GM23248 (cell line): Measurements from ENCODE around the gene TPRN. TPM values are rescaled to one million over a fixed set of nuclear protein-coding genes. Genes with fewer than 3 reads are reported as not detected.
A peak's percentile ranks its signal among the peaks of the same experiment; 100 is the strongest.

Source experiments
- DNase-seq: peaks from one replicate; pipeline ENCODE4 v3.0.0-alpha.2; 2015
- H2AFZ ChIP-seq: fragments of 200-600 bp; sonication (generic); 2 replicates; pipeline ENCODE4 v1.6.1; 2016; ENCODE audit warnings: antibody characterized with exemption
- H3F3A ChIP-seq: fragments of 200-600 bp; sonication (generic); 2 replicates; pipeline ENCODE4 v1.6.1; 2016; ENCODE audit warnings: mild to moderate bottlenecking, antibody characterized with exemption, mixed run types; ENCODE audit not compliant: insufficient read depth
- H3K27ac ChIP-seq: fragments of 200-600 bp; sonication (generic); 2 replicates; pipeline ENCODE4 v1.5.1; 2016; ENCODE audit warnings: mild to moderate bottlenecking
- H3K27me3 ChIP-seq: fragments of 200-600 bp; sonication (generic); replicated peaks from 2 replicates; pipeline ENCODE4 v1.6.1; 2016; ENCODE audit warnings: mild to moderate bottlenecking; ENCODE audit not compliant: insufficient read depth
- H3K36me3 ChIP-seq: fragments of 200-600 bp; sonication (generic); 2 replicates; pipeline ENCODE4 v1.6.1; 2016; ENCODE audit warnings: low read depth, mild to moderate bottlenecking
- H3K4me1 ChIP-seq: fragments of 200-600 bp; sonication (generic); 2 replicates; pipeline ENCODE4 v1.6.1; 2016; ENCODE audit warnings: mild to moderate bottlenecking; ENCODE audit not compliant: insufficient read depth
- H3K4me2 ChIP-seq: fragments of 200-600 bp; sonication (generic); one replicate; pipeline ENCODE4 v1.6.1; 2016; ENCODE audit warnings: mild to moderate bottlenecking; ENCODE audit not compliant: unreplicated experiment
- H3K4me3 ChIP-seq: fragments of 200-600 bp; sonication (generic); 2 replicates; pipeline ENCODE4 v1.5.1; 2016; ENCODE audit warnings: mild to moderate bottlenecking
- H3K79me2 ChIP-seq: fragments of 200-600 bp; sonication (generic); 2 replicates; pipeline ENCODE4 v1.6.1; 2016; ENCODE audit warnings: mild to moderate bottlenecking; ENCODE audit not compliant: insufficient read depth
- H3K9ac ChIP-seq: fragments of 200-600 bp; sonication (generic); 2 replicates; pipeline ENCODE4 v1.6.1; 2016; ENCODE audit warnings: mild to moderate bottlenecking
- H3K9me2 ChIP-seq: fragments of 200-600 bp; sonication (generic); 2 replicates; pipeline ENCODE4 v1.6.1; 2016; ENCODE audit warnings: mixed run types, mild to moderate bottlenecking, moderate library complexity; ENCODE audit not compliant: insufficient read depth
- H3K9me3 ChIP-seq: fragments of 200-600 bp; sonication (generic); one replicate; pipeline ENCODE4 v1.6.1; 2017; ENCODE audit warnings: low read depth
- H4K20me1 ChIP-seq: fragments of 200-600 bp; sonication (generic); 2 replicates; pipeline ENCODE4 v1.6.0; 2016; ENCODE audit not compliant: insufficient read depth
- EZH2 ChIP-seq: fragments of 200-600 bp; sonication (generic); IDR thresholded peaks from 2 replicates; pipeline ENCODE4 v1.6.1; 2018; ENCODE audit warnings: antibody characterized with exemption, mild to moderate bottlenecking; ENCODE audit not compliant: insufficient read depth, poor library complexity, severe bottlenecking
- EZH2phosphoT487 ChIP-seq: fragments of 200-600 bp; sonication (generic); IDR thresholded peaks from 2 replicates; pipeline ENCODE4 v1.6.1; 2018; ENCODE audit warnings: antibody characterized with exemption, moderate library complexity, mild to moderate bottlenecking, low read depth; ENCODE audit not compliant: insufficient read depth
- WGBS, 2 experiments: methylation state at CpG; one replicate each; pipeline ENCODE4 v1.1.6; 2015 to 2017; ENCODE audit warnings: low lambda C conversion rate in 2 of 2, low coverage in 1 of 2; ENCODE audit errors: missing lambda C conversion rate in 2 of 2; 5-methylcytosine and 5-hydroxymethylcytosine counted together
- in situ Hi-C: fragments of 300-500 bp; cut with MboI; formaldehyde crosslinking; loops from 2 replicates; pipeline ENCODE4 v1.15.0; 2020
- polyA plus RNA-seq: library from polyadenylated mRNA; unstranded; fragments of >200 nt; fragmentation: Nextera tagmentation; extraction: Ambion mirVana; gene quantifications from 2 replicates; pipeline ENCODE4 v1.2.1, GENCODE V29; 2016
- total RNA-seq: library from RNA; depleted of rRNA; stranded (reverse); fragments of >200 nt; shearing (Covaris generic); gene quantifications from 2 replicates; pipeline ENCODE4 v1.2.3, GENCODE V29; 2014

TPRN gene
- total and polyA plus RNA-seq, 2 experiments from 2014 or later, result 1.7 to 7.8 TPM

- Histone ChIP-seq H3K27ac (no peak overlapping the region), H3K4me1 (peaks cover 13% of the 10 kb centered on the region), H2AFZ (no peak overlapping the region), H3K36me3 (no peaks in the 10 kb centered on the region), H3K9me3 (no peaks in the 10 kb centered on the region), H3K79me2 (no peaks in the 10 kb centered on the region), H3F3A (no peaks in the 10 kb centered on the region), H3K9ac (no peak overlapping the region), H4K20me1 (no peaks in the 10 kb centered on the region), H3K4me2 (no peak overlapping the region), H3K27me3 (no peaks in the 10 kb centered on the region), H3K9me2 (no peaks in the 10 kb centered on the region), H3K4me3 (no peak overlapping the region)
- 90 to 94% methylated on average over 14 to 22 of the region's 22 CpGs for WGBS, 2 experiments
- in situ Hi-C loops, result loop anchor here (10.0 kb wide), 1 partner anchor 91 kb away; no protein-coding TSS in a partner anchor
- TF ChIP-seq EZH2phosphoT487 (no peak), EZH2 (no peak)
- DNase-seq, result no peak
Measured at GRCh38 chr9:137215196-137215986, 14.8 kb upstream of the TPRN start.

GRCh38 chr9:137214620-137215019 is 14.1 kb upstream of the TPRN start:
- WGBS, 2 experiments, result 84 to 92% methylated on average over 12 to 19 of the region's 19 CpGs
- in situ Hi-C loops, result loop anchor here (10.0 kb wide), 1 partner anchor 90 kb away; no protein-coding TSS in a partner anchor
- TF ChIP-seq EZH2 (no peak), EZH2phosphoT487 (no peak)

GRCh38 chr9:137213160-137214060 is 12.9 kb upstream of the TPRN start:
- no peak overlapping the region for H2AFZ ChIP-seq
- TF ChIP-seq EZH2phosphoT487, result no peak
- no peak for TF ChIP-seq EZH2
- no peaks in the 10 kb centered on the region for H3K9me2 ChIP-seq
- no peak overlapping the region for H3K9ac ChIP-seq
- in situ Hi-C loops, result loop anchor here (10.0 kb wide), 1 partner anchor 89 kb away; no protein-coding TSS in a partner anchor
- H4K20me1 ChIP-seq, result no peaks in the 10 kb centered on the region
- no peaks in the 10 kb centered on the region for H3K79me2 ChIP-seq
- no peak overlapping the region for H3K4me3 ChIP-seq
- WGBS, 2 experiments, result 84 to 89% methylated on average over 48 to 49 of the region's 49 CpGs
- H3K27me3 ChIP-seq, result no peaks in the 10 kb centered on the region
- no peaks in the 10 kb centered on the region for H3K9me3 ChIP-seq
- DNase-seq, result peak; percentile 42
- no peak overlapping the region for H3K4me2 ChIP-seq
- no peak overlapping the region for H3K27ac ChIP-seq
- no peaks in the 10 kb centered on the region for H3F3A ChIP-seq
- H3K4me1 ChIP-seq, result peaks cover 8% of the 10 kb centered on the region; the same call in 1 of the 2 replicates
- no peaks in the 10 kb centered on the region for H3K36me3 ChIP-seq

More at GRCh38 chr9:137214620-137215019, 14.1 kb upstream of the TPRN start:
- Histone ChIP-seq H3K4me1 (peaks cover 13% of the 10 kb centered on the region), H3F3A (no peaks in the 10 kb centered on the region), H3K9ac (no peak overlapping the region), H3K9me3 (no peaks in the 10 kb centered on the region), H3K36me3 (no peaks in the 10 kb centered on the region), H3K4me3 (no peak overlapping the region), H3K27me3 (no peaks in the 10 kb centered on the region), H2AFZ (no peak overlapping the region), H3K79me2 (no peaks in the 10 kb centered on the region), H3K9me2 (no peaks in the 10 kb centered on the region), H3K27ac (no peak overlapping the region), H4K20me1 (no peaks in the 10 kb centered on the region), H3K4me2 (no peak overlapping the region)
- DNase-seq, result no peak

GRCh38 chr9:137212520-137212919 is 12.0 kb upstream of the TPRN start:
- in situ Hi-C loops, result loop anchor here (10.0 kb wide), 1 partner anchor 88 kb away; no protein-coding TSS in a partner anchor
- 85 to 87% methylated on average over 20 to 21 of the region's 21 CpGs for WGBS, 2 experiments

More at GRCh38 chr9:137212520-137212919, 12.0 kb upstream of the TPRN start:
- H3K4me3 ChIP-seq, result no peak overlapping the region
- no peaks in the 10 kb centered on the region for H3K9me3 ChIP-seq
- no peak overlapping the region for H3K27ac ChIP-seq
- peaks cover 8% of the 10 kb centered on the region; the same call in 1 of the 2 replicates for H3K4me1 ChIP-seq
- H3K36me3 ChIP-seq, result no peaks in the 10 kb centered on the region
- no peak overlapping the region for H3K4me2 ChIP-seq
- H4K20me1 ChIP-seq, result no peaks in the 10 kb centered on the region
- no peaks in the 10 kb centered on the region for H3K27me3 ChIP-seq
- H3K9me2 ChIP-seq, result no peaks in the 10 kb centered on the region
- H3K9ac ChIP-seq, result no peak overlapping the region
- peaks cover under 1% of the 10 kb centered on the region; the same call in 1 of the 2 replicates for H3K79me2 ChIP-seq
- H3F3A ChIP-seq, result no peaks in the 10 kb centered on the region
- no peak overlapping the region for H2AFZ ChIP-seq
- DNase-seq, result no peak
- no peak for TF ChIP-seq EZH2phosphoT487
- TF ChIP-seq EZH2, result no peak
